Measurements from ENCODE around the gene HEMK1.

Gene HEMK1

GRCh38 chr3:50607271-50608091 is 38.2 kb downstream of the HEMK1 start:
- TF ChIP-seq, protein P1, sequence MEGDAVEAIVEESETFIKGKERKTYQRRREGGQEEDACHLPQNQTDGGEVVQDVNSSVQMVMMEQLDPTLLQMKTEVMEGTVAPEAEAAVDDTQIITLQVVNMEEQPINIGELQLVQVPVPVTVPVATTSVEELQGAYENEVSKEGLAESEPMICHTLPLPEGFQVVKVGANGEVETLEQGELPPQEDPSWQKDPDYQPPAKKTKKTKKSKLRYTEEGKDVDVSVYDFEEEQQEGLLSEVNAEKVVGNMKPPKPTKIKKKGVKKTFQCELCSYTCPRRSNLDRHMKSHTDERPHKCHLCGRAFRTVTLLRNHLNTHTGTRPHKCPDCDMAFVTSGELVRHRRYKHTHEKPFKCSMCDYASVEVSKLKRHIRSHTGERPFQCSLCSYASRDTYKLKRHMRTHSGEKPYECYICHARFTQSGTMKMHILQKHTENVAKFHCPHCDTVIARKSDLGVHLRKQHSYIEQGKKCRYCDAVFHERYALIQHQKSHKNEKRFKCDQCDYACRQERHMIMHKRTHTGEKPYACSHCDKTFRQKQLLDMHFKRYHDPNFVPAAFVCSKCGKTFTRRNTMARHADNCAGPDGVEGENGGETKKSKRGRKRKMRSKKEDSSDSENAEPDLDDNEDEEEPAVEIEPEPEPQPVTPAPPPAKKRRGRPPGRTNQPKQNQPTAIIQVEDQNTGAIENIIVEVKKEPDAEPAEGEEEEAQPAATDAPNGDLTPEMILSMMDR (IDR thresholded peaks at IDR 0.05; ENCODE audit: insufficient read depth, missing control alignments) = no peak
- FAIRE-seq (no peak), DNase-seq (ENCODE audit: insufficient read length, low spot score) (no peak)

DNA sequence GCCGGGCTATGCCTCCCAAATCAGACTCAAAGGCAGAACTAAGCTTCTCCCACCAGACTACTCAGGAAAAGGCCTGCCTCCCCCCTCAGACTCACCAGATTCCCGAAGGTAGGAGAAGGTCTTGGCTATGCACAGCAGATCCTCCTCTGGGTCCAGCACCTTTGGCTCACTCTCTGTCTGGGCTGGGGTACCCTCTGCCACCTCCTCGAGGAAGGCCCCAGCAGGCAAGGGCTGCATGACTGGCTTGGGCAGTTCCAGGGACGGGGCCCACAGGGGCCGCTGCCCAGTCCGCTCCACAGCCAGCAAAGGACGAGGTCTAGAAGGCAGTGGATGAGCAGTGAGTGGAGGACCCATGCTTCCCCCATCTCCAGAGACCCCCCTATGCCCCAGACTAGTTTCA is 39.0 kb downstream of the HEMK1 start:
- no peak for FAIRE-seq
- DNase-seq (ENCODE audit: insufficient read length, low spot score) = no peak
- TF ChIP-seq, protein P1 (IDR thresholded peaks at IDR 0.05; ENCODE audit: insufficient read depth, missing control alignments) = no peak

GRCh38 chr3:50609071-50609762 is 39.9 kb downstream of the HEMK1 start:
- FAIRE-seq = no peak
- TF ChIP-seq, protein P1 (IDR thresholded peaks at IDR 0.05; ENCODE audit: insufficient read depth, missing control alignments) = no peak

DNA sequence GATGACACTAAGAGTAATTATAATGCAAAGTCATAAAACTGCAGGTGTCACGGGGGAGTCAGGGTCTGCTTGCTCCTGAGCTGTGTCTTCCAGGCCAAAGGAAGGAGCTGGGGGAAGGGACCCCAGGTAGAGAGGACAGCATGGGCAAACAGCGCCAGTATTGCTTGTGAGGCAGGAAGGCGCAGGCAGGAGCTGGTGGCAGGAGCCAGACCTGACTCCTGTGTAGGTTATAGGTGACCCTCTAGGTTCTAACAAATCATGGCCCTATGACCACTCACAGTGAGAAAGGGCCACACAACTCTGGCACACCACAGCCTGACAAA is 40.4 kb downstream of the HEMK1 start:
- DNase-seq (ENCODE audit: insufficient read length, low spot score) (no peak), FAIRE-seq (no peak)
- TF ChIP-seq, protein P1 (IDR thresholded peaks at IDR 0.05; ENCODE audit: insufficient read depth, missing control alignments) = no peak

More at GRCh38 chr3:50609071-50609762, 39.9 kb downstream of the HEMK1 start:
- no peak for DNase-seq (ENCODE audit: insufficient read length, low spot score)

DNA sequence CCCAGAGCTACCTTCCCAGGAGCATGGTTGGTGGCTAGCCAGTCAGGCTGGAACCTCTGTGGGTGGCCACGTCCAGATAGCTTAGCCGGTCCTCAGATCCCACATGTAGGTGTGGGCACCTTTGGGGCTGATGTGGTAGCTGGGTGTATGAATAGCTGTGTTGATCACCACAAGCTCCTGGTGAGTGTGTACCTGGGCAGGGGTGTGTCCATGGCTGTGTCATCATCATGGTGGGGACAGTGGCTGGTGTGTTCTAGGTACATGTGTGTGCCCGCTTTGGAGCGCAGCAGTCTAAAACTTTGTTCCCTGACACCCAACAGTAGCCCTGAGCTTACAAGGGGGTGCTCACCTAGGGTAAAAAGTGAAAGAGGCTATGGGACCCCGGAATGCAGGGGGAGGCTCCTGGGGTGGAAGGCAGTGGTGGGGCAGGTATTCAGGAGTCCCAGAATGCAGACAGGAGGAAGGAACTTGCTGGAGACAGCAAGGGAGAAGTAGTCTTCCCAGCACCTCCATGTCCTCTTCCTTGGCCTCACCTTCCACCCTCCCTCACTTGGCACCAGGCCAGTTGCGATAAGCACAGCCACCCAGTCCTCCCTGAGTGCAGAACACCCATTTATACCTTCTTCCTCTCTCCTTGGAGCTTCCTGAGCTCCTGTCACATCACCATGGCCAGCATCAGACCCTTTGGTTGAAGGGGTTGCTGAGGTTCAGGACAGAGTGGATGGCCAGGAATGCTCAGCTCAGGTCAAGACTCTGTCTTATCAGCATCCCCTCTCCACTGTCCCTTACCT is 41.1 kb downstream of the HEMK1 start:
- FAIRE-seq (no peak), DNase-seq (ENCODE audit: insufficient read length, low spot score) (no peak)
- TF ChIP-seq, protein P1 (IDR thresholded peaks at IDR 0.05; ENCODE audit: insufficient read depth, missing control alignments) = no peak

DNA sequence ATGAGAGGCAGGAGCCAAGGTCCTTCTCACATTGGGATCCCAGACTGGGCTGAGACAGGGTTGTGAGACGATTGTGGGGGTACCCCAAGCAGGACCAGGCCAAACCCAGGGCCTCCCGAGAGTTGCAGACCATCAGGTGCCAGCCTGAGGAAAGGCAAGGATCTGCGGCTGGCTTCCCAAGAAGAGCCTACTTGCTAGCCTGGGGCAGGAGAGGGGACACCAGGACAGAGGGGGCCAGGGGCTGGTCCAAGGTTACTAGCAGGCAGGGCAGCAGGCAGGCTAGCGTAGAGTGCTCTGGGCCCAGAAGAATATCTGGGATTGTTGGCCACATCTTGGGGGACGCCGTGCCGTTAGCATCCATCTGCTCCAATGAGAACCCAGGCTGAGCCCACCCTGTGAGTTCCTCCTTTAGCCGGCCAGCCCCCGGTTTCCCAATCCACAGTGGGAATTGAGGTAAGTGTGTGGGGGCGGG is 41.7 kb downstream of the HEMK1 start:
- TF ChIP-seq, protein P1 (IDR thresholded peaks at IDR 0.05; ENCODE audit: insufficient read depth, missing control alignments) = no peak
- FAIRE-seq (no peak), DNase-seq (ENCODE audit: insufficient read length, low spot score) (no peak)

Data from D721Med (cell line).